AG08395 (cell line): ENCODE measurements around the gene CH25H.

Experiments
- DNase-seq: peaks from one replicate; pipeline ENCODE4 v3.0.0; 2012; ENCODE audit warnings: mixed read lengths, low spot score

CH25H gene

GRCh38 chr10:89228962-89229361, 21.8 kb upstream of the CH25H start:
- no peak for DNase-seq

GRCh38 chr10:89228146-89228545, 21.0 kb upstream of the CH25H start:
- no peak for DNase-seq

GRCh38 chr10:89226891-89227290, 19.8 kb upstream of the CH25H start:
- no peak for DNase-seq

- DNase-seq, result no peak
Observed at GRCh38 chr10:89224739-89225443, 17.8 kb upstream of the CH25H start.

- DNase-seq, result no peak
Observed at GRCh38 chr10:89221919-89222318, 14.8 kb upstream of the CH25H start.

GRCh38 chr10:89219513-89220218, 12.5 kb upstream of the CH25H start:
- DNase-seq, result no peak

GRCh38 chr10:89217057-89217990, 10.2 kb upstream of the CH25H start:
- peak; percentile 41 for DNase-seq

- no peak for DNase-seq
Observed at GRCh38 chr10:89216056-89216455, 8.9 kb upstream of the CH25H start.

GRCh38 chr10:89215511-89215910, 8.4 kb upstream of the CH25H start:
- DNase-seq, result no peak

GRCh38 chr10:89214566-89215165, 7.5 kb upstream of the CH25H start:
- no peak for DNase-seq

- DNase-seq, result no peak
Observed at GRCh38 chr10:89213191-89213808, 6.2 kb upstream of the CH25H start.

GRCh38 chr10:89210794-89211425, 3.8 kb upstream of the CH25H start:
- DNase-seq, result peak; percentile 7

GRCh38 chr10:89209718-89210117, 2.6 kb upstream of the CH25H start:
- no peak for DNase-seq

GRCh38 chr10:89207801-89208551, 859 bp upstream of the CH25H start:
- DNase-seq, result peak; percentile 36

- DNase-seq, result peak; percentile 29
Observed at GRCh38 chr10:89206402-89207180, 526 bp downstream of the CH25H start.

- DNase-seq, result no peak
Observed at GRCh38 chr10:89204621-89205185, 2.4 kb downstream of the CH25H start.

- DNase-seq, result peak; percentile 20
Observed at GRCh38 chr10:89203237-89203636, 3.9 kb downstream of the CH25H start.

GRCh38 chr10:89202033-89202425, 5.1 kb downstream of the CH25H start:
- no peak for DNase-seq

- DNase-seq, result no peak
Observed at GRCh38 chr10:89201345-89202032, 5.6 kb downstream of the CH25H start.
